Activated CD8-positive, alpha-beta T cell treated with anti-CD3 and anti-CD28 coated beads, Interleukin-2, amount 10 ng/mL, durations not matched to agents 7 days and 5 days (primary cell): ENCODE results near the gene GDF7. TPM values are rescaled to one million over a fixed set of nuclear protein-coding genes. Genes with fewer than 3 reads are reported as not detected.

Source experiments
- ATAC-seq: fragments of 150-1000 bp; cut with Tn5 transposase; one replicate; pipeline ENCODE4 v1.10.0; 2021; ENCODE audit warnings: moderate library complexity
- CTCF ChIA-PET: fragments of 350-600 bp; sonication (Branson Sonifier 250); formaldehyde crosslinking; loops from one replicate; lab custom pipeline; 2021; ENCODE audit warnings: antibody characterized with exemption; lab: Charles Lee
- POLR2A ChIA-PET: fragments of 350-600 bp; sonication (Branson Sonifier 250); formaldehyde crosslinking; loops from one replicate; lab custom pipeline; 2021; ENCODE audit warnings: antibody characterized with exemption; lab: Charles Lee
- DNase-seq: peaks from one replicate; pipeline ENCODE4 v3.0.0-alpha.2; 2020
- H3K27ac Mint-ChIP-seq: one replicate; pipeline ENCODE4 v1.8.0; 2021; ENCODE audit warnings: mild to moderate bottlenecking, mixed read lengths
- H3K27me3 Mint-ChIP-seq: one replicate; pipeline ENCODE4 v1.8.0; 2021; ENCODE audit warnings: low read depth, mixed read lengths
- H3K36me3 Mint-ChIP-seq: one replicate; pipeline ENCODE4 v1.8.0; 2021; ENCODE audit warnings: low read depth, mixed read lengths
- H3K4me1 Mint-ChIP-seq: one replicate; pipeline ENCODE4 v1.8.0; 2021; ENCODE audit warnings: low read depth, mixed read lengths
- H3K4me3 Mint-ChIP-seq: one replicate; pipeline ENCODE4 v1.8.0; 2021; ENCODE audit warnings: mild to moderate bottlenecking, mixed read lengths
- H3K9me3 Mint-ChIP-seq: one replicate; pipeline ENCODE4 v1.8.0; 2022; ENCODE audit warnings: mixed read lengths; ENCODE audit not compliant: insufficient read depth
- total RNA-seq, 2 experiments: library from RNA; stranded (reverse); gene quantifications; one replicate each; pipeline ENCODE4 v1.2.3, GENCODE V29; 2021

The GDF7 gene
- total RNA-seq = not detected

GRCh38 chr2:20666304-20667150 lies at the start of gene GDF7:
GDF7 (plus strand) TSS chr2:20667144; CDS start chr2:20667240, 96 bp downstream.
- peak within 1 kb of the TSS; percentile 51 for H3K4me3 Mint-ChIP-seq
- POLR2A ChIA-PET = interaction anchor here (1.2 kb wide), 1 partner anchor 15 kb away, joined by 3 read pairs; no protein-coding TSS in a partner anchor
- peak; percentile 20 for ATAC-seq

GRCh38 chr2:20617892-20618467 lies 49.0 kb upstream of the GDF7 start:
- no peaks in the 10 kb centered on the region for H3K9me3 Mint-ChIP-seq
- CTCF ChIA-PET = interaction anchor here (1.3 kb wide), 1 partner anchor 24 kb away, joined by 5 read pairs; no protein-coding TSS in a partner anchor
- POLR2A ChIA-PET = no interaction called here
- DNase-seq = no peak
- H3K27ac Mint-ChIP-seq = no peak overlapping the region
- H3K4me3 Mint-ChIP-seq = no peak overlapping the region
- no peaks in the 10 kb centered on the region for H3K4me1 Mint-ChIP-seq
- no peaks in the 10 kb centered on the region for H3K36me3 Mint-ChIP-seq
- H3K27me3 Mint-ChIP-seq = no peaks in the 10 kb centered on the region
- ATAC-seq = no peak

More at GRCh38 chr2:20666304-20667150, at the start of gene GDF7:
- peaks cover 14% of the 10 kb centered on the region for H3K4me1 Mint-ChIP-seq
- no peaks in the 10 kb centered on the region for H3K36me3 Mint-ChIP-seq
- no peaks in the 10 kb centered on the region for H3K9me3 Mint-ChIP-seq
- CTCF ChIA-PET = interaction anchor here (0.5 to 2.3 kb wide), 7 partner anchors 10 to 297 kb away, joined by 3 to 12 read pairs (median 5); partner anchors contain the start of gene HS1BP3
- H3K27ac Mint-ChIP-seq = no peak within 1 kb of the TSS
- peak; percentile 39 for DNase-seq
- peaks cover 68% of the 10 kb centered on the region for H3K27me3 Mint-ChIP-seq

DNA sequence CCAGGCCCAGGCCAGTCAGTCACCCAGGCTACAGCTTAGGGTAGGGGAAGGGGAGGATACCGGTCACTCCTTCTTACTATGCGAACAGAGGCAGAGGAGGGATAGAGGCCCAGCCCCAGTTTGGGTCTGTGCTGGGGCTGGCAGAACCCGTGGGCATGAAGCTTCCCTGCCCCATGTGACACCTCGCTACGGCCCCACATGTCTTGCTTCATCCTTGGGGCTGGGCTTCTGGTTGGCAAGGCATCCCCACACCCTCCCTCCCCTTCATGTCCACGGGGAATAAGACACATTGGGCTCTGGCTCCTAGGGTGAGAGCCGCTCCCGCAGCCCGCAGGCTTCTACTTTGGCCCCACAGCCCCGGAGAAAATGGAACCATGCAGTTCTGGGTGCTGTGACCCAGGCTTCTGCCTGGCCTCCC lies 48.5 kb upstream of the GDF7 start:
- POLR2A ChIA-PET = no interaction called here
- CTCF ChIA-PET = interaction anchor here (1.3 kb wide), 1 partner anchor 24 kb away, joined by 5 read pairs; no protein-coding TSS in a partner anchor
- Mint-ChIP-seq H3K9me3 (no peaks in the 10 kb centered on the region), H3K4me3 (no peak overlapping the region), H3K4me1 (no peaks in the 10 kb centered on the region), H3K27ac (no peak overlapping the region), H3K27me3 (no peaks in the 10 kb centered on the region), H3K36me3 (no peaks in the 10 kb centered on the region)
- DNase-seq (no peak), ATAC-seq (no peak)

- CTCF ChIA-PET = no interaction called here
- Mint-ChIP-seq H3K27me3 (no peaks in the 10 kb centered on the region), H3K4me1 (no peaks in the 10 kb centered on the region), H3K27ac (no peak overlapping the region), H3K36me3 (no peaks in the 10 kb centered on the region), H3K4me3 (no peak overlapping the region), H3K9me3 (no peaks in the 10 kb centered on the region)
- ATAC-seq = no peak
- POLR2A ChIA-PET = no interaction called here
- no peak for DNase-seq
Observed at GRCh38 chr2:20618886-20619521, 47.9 kb upstream of the GDF7 start.

GRCh38 chr2:20619624-20620024 lies 47.3 kb upstream of the GDF7 start:
- ChIA-PET CTCF (no interaction called here), POLR2A (no interaction called here)
- Mint-ChIP-seq H3K4me3 (no peak overlapping the region), H3K27ac (no peak overlapping the region), H3K4me1 (no peaks in the 10 kb centered on the region), H3K9me3 (no peaks in the 10 kb centered on the region), H3K27me3 (no peaks in the 10 kb centered on the region), H3K36me3 (no peaks in the 10 kb centered on the region)
- no peak for DNase-seq
- ATAC-seq = no peak

GRCh38 chr2:20620271-20620681 lies 46.7 kb upstream of the GDF7 start:
- H3K4me3 Mint-ChIP-seq = no peak overlapping the region
- CTCF ChIA-PET = no interaction called here
- no peaks in the 10 kb centered on the region for H3K27me3 Mint-ChIP-seq
- POLR2A ChIA-PET = no interaction called here
- DNase-seq (no peak), ATAC-seq (no peak)
- no peaks in the 10 kb centered on the region for H3K4me1 Mint-ChIP-seq
- H3K9me3 Mint-ChIP-seq = no peaks in the 10 kb centered on the region
- no peaks in the 10 kb centered on the region for H3K36me3 Mint-ChIP-seq
- H3K27ac Mint-ChIP-seq = no peak overlapping the region

GRCh38 chr2:20620696-20621365 lies 46.1 kb upstream of the GDF7 start:
- Mint-ChIP-seq H3K9me3 (no peaks in the 10 kb centered on the region), H3K27me3 (no peaks in the 10 kb centered on the region), H3K4me3 (no peak overlapping the region), H3K36me3 (no peaks in the 10 kb centered on the region), H3K27ac (peak overlapping the region; percentile 8), H3K4me1 (no peaks in the 10 kb centered on the region)
- ChIA-PET CTCF (no interaction called here), POLR2A (no interaction called here)
- DNase-seq = no peak
- ATAC-seq = no peak

DNA sequence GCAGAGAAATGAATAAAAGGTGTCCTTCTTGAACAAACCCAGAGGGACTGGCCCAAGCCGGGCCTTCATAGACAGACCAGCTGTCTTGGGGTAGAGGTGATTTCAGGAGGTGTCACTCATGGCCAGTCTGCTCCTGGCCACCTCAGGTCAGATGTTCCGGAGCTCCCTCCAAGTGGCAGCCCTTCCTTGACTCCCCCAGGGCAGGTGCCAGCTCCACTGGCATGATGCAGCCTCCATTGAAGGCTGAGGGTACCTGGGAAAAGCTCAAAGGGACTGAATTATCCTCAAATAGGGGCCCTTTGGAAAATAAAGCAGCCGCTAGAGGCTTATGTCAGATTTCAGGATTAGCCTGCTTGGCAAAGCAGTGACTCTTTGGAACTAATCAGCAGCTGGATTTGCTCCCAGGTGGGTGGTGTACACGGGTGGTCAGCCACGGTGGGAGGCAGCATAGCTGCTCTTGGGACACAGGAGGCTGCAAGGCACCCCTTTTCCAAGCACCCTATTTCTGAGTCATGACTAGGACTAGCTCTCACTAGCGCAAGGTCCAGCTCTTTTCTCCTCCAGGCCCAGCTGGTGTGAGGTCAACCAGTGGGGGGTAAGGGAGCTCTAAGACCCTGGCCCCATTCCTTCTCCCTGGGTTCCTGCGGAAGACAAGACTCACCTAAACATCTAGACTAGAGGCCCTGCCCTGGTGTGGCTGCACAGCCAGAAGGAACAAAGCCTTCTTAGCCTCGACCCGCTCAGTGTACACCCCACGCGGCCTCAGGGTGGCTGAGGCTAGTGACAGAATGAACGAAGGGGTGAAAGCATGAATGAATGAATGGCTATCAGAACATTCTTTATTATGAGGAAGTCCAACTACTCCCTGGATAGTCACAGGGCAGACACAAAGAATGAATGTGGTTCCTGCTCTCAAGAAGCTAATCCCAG lies 45.3 kb upstream of the GDF7 start:
- H3K27ac Mint-ChIP-seq = no peak overlapping the region
- H3K27me3 Mint-ChIP-seq = no peaks in the 10 kb centered on the region
- ATAC-seq (no peak), DNase-seq (no peak)
- H3K4me3 Mint-ChIP-seq = no peak overlapping the region
- no peaks in the 10 kb centered on the region for H3K36me3 Mint-ChIP-seq
- CTCF ChIA-PET = no interaction called here
- POLR2A ChIA-PET = no interaction called here
- H3K9me3 Mint-ChIP-seq = no peaks in the 10 kb centered on the region
- no peaks in the 10 kb centered on the region for H3K4me1 Mint-ChIP-seq

DNA sequence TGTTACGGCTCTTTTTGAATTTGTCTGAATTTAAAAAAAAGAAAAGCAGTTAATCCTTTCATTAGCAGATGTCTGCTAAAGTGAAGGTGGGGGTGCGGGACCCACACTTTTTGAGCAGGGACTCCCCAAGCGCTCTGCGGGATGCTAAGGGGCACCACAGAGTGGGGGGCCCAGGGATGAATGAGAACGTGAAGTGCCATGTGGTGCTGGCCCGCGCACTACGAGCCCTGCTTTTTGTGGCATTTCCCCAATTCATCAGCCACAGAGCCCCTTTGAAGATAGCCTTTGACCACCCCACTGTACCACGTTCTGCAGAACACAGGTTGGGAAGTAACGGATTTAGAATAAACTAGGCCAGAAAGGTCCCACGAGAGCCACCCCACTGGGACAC lies 44.7 kb upstream of the GDF7 start:
- POLR2A ChIA-PET = no interaction called here
- H3K36me3 Mint-ChIP-seq = no peaks in the 10 kb centered on the region
- DNase-seq (no peak), ATAC-seq (no peak)
- no peak overlapping the region for H3K4me3 Mint-ChIP-seq
- no peak overlapping the region for H3K27ac Mint-ChIP-seq
- H3K27me3 Mint-ChIP-seq = no peaks in the 10 kb centered on the region
- CTCF ChIA-PET = no interaction called here
- no peaks in the 10 kb centered on the region for H3K4me1 Mint-ChIP-seq
- no peaks in the 10 kb centered on the region for H3K9me3 Mint-ChIP-seq

GRCh38 chr2:20622731-20623130 lies 44.2 kb upstream of the GDF7 start:
- H3K27me3 Mint-ChIP-seq = no peaks in the 10 kb centered on the region
- H3K4me1 Mint-ChIP-seq = no peaks in the 10 kb centered on the region
- H3K27ac Mint-ChIP-seq = no peak overlapping the region
- no peaks in the 10 kb centered on the region for H3K36me3 Mint-ChIP-seq
- H3K9me3 Mint-ChIP-seq = no peaks in the 10 kb centered on the region
- POLR2A ChIA-PET = no interaction called here
- CTCF ChIA-PET = no interaction called here
- H3K4me3 Mint-ChIP-seq = no peak overlapping the region
- DNase-seq = no peak
- no peak for ATAC-seq

- H3K27ac Mint-ChIP-seq = no peak overlapping the region
- no peak for DNase-seq
- CTCF ChIA-PET = no interaction called here
- no peak for ATAC-seq
- H3K4me1 Mint-ChIP-seq = no peaks in the 10 kb centered on the region
- H3K9me3 Mint-ChIP-seq = no peaks in the 10 kb centered on the region
- H3K27me3 Mint-ChIP-seq = no peaks in the 10 kb centered on the region
- H3K36me3 Mint-ChIP-seq = no peaks in the 10 kb centered on the region
- no peak overlapping the region for H3K4me3 Mint-ChIP-seq
- POLR2A ChIA-PET = no interaction called here
Observed at GRCh38 chr2:20623241-20623640, 43.7 kb upstream of the GDF7 start.
